Measurements from ENCODE around the gene PC.

The PC gene

GRCh38 chr11:66854231-66854661 is 103.9 kb downstream of the PC start:
- no peaks in the 10 kb centered on the region for H3K36me3 ChIP-seq (ENCODE audit: control insufficient read depth, insufficient read depth, low read length)
- H3K9ac ChIP-seq: no peak overlapping the region
- H2AFZ ChIP-seq: no peak overlapping the region
- no peaks in the 10 kb centered on the region for H3K27me3 ChIP-seq (ENCODE audit: control insufficient read depth, insufficient read depth, low read length)
- no peak for TF ChIP-seq CTCF (IDR thresholded peaks at IDR 0.05)
- H3K4me2 ChIP-seq (ENCODE audit: low read length): no peak overlapping the region
- no peak overlapping the region for H3K27ac ChIP-seq
- no peak overlapping the region for H3K4me3 ChIP-seq (ENCODE audit: low read depth, low read length)
- H3K9me3 ChIP-seq (ENCODE audit: control insufficient read depth, low read length): no peaks in the 10 kb centered on the region
- H3K79me2 ChIP-seq: no peaks in the 10 kb centered on the region
- H3K4me1 ChIP-seq: no peaks in the 10 kb centered on the region

DNA sequence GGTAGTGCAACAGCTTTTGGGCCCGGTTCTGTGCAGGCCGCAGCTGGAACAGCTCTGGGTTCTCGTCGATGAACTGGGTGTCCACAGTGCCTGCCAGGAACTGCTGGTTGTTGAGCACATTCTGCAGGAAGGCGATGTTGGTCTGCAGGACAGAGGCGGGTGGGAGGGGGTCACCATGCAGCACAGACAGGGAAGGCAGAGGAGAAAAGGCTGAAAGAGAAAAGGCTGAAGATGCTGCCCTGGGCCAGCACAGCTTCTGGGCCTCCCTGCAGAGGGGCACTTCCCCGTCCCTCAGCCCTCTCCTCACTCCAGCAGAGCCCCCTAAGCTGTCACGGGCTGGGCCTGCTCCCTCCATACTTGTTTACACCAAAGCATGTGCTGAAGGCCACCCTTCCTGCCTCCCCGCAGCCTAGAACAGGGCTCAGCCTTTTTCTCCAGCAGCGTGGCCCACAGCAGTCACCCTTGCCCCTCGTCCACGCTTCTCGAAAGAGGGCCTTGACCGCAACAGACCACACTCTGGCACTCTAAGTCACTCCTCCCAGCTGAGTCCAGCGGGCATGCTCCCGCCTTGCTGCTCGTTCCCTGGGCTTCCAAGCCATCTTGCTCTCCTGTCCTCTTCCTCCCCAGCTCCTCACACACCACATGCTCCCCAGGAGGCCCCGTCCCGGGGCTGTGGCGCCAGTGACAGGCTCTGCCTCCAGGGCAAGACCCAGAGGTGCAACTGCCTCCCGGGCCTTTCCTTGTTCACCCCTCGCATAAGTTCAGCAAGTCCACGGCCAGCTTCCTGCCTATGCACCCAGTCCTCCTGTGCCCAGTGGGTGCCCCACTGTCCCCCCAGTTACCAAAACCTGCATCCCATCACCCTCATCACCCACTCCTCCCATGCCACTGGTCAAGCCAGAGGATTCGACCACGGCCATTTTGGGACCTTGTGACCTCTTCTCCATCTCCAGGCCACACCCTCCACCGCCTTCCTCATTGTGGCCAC is 104.6 kb downstream of the PC start:
- no peak overlapping the region for H2AFZ ChIP-seq
- no peak overlapping the region for H3K4me3 ChIP-seq (ENCODE audit: low read depth, low read length)
- H3K9me3 ChIP-seq (ENCODE audit: control insufficient read depth, low read length): no peaks in the 10 kb centered on the region
- H3K79me2 ChIP-seq: no peaks in the 10 kb centered on the region
- H3K9ac ChIP-seq: no peak overlapping the region
- no peaks in the 10 kb centered on the region for H3K27me3 ChIP-seq (ENCODE audit: control insufficient read depth, insufficient read depth, low read length)
- no peak overlapping the region for H3K4me2 ChIP-seq (ENCODE audit: low read length)
- H3K27ac ChIP-seq: no peak overlapping the region
- H3K36me3 ChIP-seq (ENCODE audit: control insufficient read depth, insufficient read depth, low read length): no peaks in the 10 kb centered on the region
- no peak for TF ChIP-seq CTCF (IDR thresholded peaks at IDR 0.05)
- no peaks in the 10 kb centered on the region for H3K4me1 ChIP-seq

DNA sequence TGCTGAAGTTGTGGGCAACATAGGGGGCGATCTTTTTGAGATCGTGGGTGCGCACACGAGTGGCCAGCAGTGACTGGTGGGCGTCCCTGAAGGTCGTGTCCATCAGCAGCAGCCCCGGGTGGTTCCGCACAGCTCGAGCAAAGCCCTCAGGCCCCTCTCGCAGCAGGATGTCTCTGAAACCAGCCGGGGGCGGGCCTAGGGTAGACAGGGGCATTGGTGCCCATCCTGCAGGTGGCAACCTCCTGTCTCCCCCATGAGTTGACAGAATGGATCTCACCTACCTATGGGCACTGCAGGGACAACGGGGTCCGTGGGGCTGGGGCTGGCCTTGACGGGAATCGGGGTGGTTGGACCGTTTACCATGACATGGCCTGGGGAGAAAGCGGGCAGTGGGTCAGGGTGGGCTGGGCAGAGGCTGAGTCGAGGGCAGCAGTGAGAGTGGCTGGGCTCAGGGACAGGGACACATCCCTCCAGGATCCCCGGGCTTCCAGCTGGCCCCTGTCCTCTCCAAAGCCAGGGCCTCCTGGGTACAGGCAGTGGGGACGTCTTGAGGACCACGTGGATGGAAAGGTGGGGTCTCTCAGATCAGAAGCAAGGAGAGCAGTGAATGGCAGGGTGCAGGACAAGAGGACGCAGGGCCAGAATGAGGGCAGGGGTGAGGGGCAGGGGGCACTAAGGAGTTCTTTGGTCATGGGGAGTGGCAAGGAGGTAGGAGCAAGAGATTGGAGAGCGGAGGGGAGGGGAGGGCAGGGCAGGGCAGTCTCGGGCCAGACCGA is 105.5 kb downstream of the PC start:
- no peak overlapping the region for H3K4me2 ChIP-seq (ENCODE audit: low read length)
- H3K4me3 ChIP-seq (ENCODE audit: low read depth, low read length): no peak overlapping the region
- H3K27ac ChIP-seq: no peak overlapping the region
- H3K27me3 ChIP-seq (ENCODE audit: control insufficient read depth, insufficient read depth, low read length): no peaks in the 10 kb centered on the region
- H2AFZ ChIP-seq: no peak overlapping the region
- H3K79me2 ChIP-seq: no peaks in the 10 kb centered on the region
- H3K4me1 ChIP-seq: no peaks in the 10 kb centered on the region
- no peaks in the 10 kb centered on the region for H3K9me3 ChIP-seq (ENCODE audit: control insufficient read depth, low read length)
- no peaks in the 10 kb centered on the region for H3K36me3 ChIP-seq (ENCODE audit: control insufficient read depth, insufficient read depth, low read length)
- no peak for TF ChIP-seq CTCF (IDR thresholded peaks at IDR 0.05)
- no peak overlapping the region for H3K9ac ChIP-seq

DNA sequence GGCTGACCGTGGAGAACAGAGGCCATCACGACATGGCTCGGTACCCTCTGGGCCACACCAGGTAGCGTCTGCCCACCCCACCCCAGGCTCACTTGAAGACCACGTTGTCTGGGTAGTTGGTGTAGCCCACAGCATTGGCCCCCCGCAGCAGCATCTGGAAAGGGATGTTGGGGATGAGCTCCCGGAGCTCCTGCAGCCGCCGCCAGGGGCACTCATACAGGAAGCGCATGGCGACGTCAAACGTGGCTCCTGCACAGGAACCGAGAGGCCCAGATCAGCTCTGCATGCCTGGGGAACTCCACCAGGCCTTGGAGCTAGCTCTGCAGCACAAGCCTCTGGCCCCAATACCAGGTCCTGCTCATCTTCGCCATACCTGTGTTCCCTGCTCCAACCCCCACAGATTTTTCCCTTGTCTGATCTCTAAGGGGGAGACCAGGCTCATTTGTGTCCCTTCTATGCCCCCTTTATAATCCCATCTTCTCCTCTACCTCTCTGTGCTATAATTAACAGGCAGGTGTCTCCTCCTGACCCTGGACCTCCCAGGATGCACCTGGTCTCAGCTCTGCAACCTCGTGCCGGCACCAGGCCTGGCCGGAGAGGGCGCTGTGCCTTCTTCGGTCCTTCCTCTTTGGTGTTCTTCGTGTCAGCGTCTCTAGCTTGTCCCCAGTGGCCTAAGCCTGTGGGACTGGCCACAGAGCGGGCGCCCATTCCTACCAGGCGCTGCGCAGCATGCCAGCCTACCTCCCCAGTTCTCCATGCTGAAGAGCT is 106.3 kb downstream of the PC start:
- H3K4me3 ChIP-seq (ENCODE audit: low read depth, low read length): no peak overlapping the region
- H3K4me1 ChIP-seq: no peaks in the 10 kb centered on the region
- no peaks in the 10 kb centered on the region for H3K9me3 ChIP-seq (ENCODE audit: control insufficient read depth, low read length)
- no peaks in the 10 kb centered on the region for H3K79me2 ChIP-seq
- no peak overlapping the region for H3K9ac ChIP-seq
- H3K4me2 ChIP-seq (ENCODE audit: low read length): no peak overlapping the region
- no peaks in the 10 kb centered on the region for H3K27me3 ChIP-seq (ENCODE audit: control insufficient read depth, insufficient read depth, low read length)
- no peak for TF ChIP-seq CTCF (IDR thresholded peaks at IDR 0.05)
- H2AFZ ChIP-seq: no peak overlapping the region
- H3K27ac ChIP-seq: no peak overlapping the region
- H3K36me3 ChIP-seq (ENCODE audit: control insufficient read depth, insufficient read depth, low read length): no peaks in the 10 kb centered on the region

Data from parathyroid adenoma (tissue), 2 donors.